ENCODE data around the gene FBXO45.
"Not testable (repeated sequence)": the region's sequence is repeated elsewhere in the genome, so short reads cannot be mapped to it uniquely, and the experiment has no call there.

FBXO45 gene, protein sequence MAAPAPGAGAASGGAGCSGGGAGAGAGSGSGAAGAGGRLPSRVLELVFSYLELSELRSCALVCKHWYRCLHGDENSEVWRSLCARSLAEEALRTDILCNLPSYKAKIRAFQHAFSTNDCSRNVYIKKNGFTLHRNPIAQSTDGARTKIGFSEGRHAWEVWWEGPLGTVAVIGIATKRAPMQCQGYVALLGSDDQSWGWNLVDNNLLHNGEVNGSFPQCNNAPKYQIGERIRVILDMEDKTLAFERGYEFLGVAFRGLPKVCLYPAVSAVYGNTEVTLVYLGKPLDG

DNA sequence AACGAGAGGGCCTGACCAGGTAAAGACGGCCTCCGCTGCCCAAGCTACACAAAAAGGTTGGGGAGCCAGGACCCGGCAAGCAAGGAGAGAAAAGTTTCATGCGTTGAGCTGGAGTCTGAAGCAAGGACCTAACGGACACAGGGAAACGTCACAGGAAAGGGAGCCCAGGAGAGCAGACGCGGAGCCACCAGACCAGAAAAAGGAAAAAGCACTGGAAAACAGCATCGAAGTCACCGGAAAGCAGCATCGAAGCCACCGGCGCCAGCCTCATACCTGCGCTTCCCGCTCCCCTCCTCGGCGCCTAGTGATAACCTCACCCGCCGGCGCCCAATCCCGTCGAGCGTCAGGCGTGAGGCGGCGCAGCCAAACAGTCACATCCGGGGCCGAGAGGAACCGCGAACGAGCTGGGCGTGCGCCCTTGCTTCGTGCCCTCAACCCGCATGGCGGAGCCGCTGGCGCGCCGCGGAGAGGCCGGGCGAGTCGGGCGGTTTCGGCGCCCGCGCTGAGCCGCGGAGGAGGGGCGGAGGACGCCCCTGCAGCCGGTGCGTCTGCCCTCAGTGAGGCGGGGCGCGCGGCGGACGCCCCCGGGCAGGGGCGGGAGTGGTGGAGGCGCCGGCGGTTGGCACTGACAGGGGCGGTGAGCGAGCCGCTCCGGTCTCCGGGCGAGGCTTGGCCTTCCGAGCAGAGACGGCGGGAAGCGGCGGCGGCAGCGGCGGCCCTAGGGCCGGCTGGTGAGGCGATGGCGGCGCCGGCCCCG is at the start of gene FBXO45, which contains the start of gene WDR53:
FBXO45 (plus strand) TSS at position 415 of the 757 bp plus-strand sequence; CDS start at position 740, 325 bp downstream.
WDR53 (minus strand) TSS at position 309 of the 757 bp plus-strand sequence. CDS start 7,079 bp downstream, outside the sequence.
- in situ Hi-C loops (cut with MboI; ENCODE audit: low pct_unique_long_range_greater_than_20kb, low sequenced_read_pairs) = no loop called here

DNA sequence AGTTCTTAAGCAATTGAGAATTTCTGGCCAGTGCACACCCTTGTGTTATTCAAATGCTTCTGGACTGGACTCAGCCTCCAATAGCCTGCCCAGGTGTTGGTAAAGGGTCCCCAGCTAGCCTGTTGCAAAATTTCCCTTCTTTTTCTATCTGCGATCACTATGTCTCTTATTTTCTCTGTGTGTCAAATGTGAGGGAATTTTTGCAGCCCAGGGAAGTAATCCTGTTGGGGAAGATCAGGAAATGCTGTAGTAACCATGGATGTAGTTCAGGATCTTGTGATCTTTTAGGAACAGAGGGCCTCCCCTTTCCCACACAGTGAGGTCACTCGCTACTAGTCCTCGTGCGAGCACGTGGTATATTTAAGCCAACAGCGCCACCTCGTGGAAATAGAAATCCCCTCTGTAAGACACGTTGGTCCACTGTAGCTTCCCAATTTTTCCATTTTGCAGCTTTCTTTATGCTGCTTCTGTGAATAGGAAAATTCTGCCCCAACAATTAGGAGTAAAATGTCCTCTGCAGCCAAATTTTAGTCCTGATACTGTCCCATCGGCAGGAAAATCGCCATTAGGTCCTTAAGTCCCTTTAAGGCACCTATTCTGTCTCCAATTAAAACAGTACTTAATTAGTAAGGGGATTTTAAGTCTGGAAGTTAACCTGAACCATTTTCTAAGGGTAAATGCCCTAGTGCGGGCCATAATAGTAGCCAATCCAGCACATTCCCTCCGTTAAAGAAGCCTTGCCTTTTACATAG is 49.3 kb upstream of the FBXO45 start:
- DNase-seq = peak; percentile 80
- in situ Hi-C loops (cut with MboI; ENCODE audit: low pct_unique_long_range_greater_than_20kb, low sequenced_read_pairs) = loop anchor here (25.0 kb wide), 1 partner anchor 482 kb away; no protein-coding TSS in a partner anchor

More for the DNA sequence above, at the start of gene FBXO45, which contains the start of gene WDR53:
- peak; percentile 96 for DNase-seq

DNA sequence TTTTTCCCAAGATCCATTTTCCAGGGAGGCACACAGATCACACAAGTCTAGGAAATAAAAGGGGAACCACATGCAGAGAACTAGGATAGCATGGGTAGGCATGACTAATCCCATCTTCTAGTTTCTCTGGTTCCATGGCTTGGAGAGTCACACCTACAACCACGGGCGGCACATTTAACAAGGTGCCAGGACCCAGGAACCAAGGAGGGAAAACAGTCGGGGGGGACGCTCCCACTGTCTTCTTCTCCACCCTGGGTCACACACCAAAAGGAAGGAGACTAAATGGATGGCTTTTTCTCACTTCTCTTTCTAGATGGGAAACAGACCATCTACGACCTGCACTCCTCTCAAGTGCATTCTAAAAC is 48.8 kb upstream of the FBXO45 start:
- peak; percentile 26 for DNase-seq
- in situ Hi-C loops (cut with MboI; ENCODE audit: low pct_unique_long_range_greater_than_20kb, low sequenced_read_pairs) = loop anchor here (25.0 kb wide), 1 partner anchor 482 kb away; no protein-coding TSS in a partner anchor

DNA sequence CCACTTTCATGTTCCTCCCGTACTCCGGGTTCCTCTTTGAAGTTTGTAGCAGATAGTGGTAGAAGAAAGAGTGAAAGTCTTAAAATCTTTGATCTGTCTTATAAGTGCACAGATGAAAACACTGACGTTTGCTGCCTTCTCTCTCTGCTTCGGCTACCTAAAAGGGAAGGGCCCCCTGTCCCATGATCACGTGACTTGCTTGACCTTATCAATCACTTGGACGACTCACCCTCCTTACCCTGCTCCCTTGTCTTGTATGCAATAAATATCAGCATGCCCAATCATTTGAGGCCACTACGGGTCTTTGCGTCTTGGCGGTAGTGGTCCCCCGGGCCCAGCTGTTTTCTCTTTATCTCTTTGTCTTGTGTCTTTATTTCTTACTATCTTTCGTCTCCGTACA is 47.2 kb upstream of the FBXO45 start:
- not testable (repeated sequence) for DNase-seq
- in situ Hi-C loops (cut with MboI; ENCODE audit: low pct_unique_long_range_greater_than_20kb, low sequenced_read_pairs) = loop anchor here (25.0 kb wide), 1 partner anchor 484 kb away; no protein-coding TSS in a partner anchor

DNA sequence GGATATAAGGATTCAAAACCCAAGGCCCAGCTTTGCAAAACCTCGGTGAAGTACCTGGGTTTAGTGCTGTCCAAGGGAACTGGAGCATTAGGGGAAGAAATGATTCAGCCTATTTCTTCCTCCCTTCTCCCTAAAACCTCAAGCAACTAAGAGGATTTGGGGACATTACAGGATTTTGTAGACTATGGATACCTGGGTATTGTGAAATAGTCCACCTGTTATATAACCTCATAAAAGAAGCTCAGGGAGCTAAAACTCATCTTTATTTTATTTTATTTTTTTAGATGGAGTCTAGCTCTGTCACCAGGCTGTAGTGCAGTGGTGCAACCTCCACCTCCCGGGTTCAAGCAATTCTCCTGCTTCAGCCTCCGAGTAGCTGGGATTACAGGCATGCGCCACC is 44.6 kb upstream of the FBXO45 start:
- in situ Hi-C loops (cut with MboI; ENCODE audit: low pct_unique_long_range_greater_than_20kb, low sequenced_read_pairs) = loop anchor here (25.0 kb wide), 1 partner anchor 487 kb away; no protein-coding TSS in a partner anchor
- no peak for DNase-seq

DNA sequence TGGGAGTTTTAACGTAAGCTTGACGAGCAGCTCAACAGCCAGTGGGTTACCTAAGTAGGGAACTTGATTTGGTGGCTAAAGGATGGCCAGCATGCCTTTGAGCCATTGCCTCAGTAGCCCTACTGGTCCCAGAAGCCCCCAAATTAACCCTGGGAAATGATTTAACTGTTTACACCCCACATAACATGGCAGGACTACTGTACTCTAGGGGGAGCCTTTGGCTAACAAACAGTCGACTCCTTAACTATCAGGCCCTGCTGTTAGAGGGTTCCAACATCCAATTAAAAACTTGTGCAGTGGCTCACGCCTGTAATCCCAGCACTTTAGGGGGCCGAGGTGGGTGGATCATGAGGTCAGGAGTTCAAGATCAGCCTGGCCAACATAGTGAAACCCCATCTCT is 43.9 kb upstream of the FBXO45 start:
- DNase-seq = peak; percentile 60
- in situ Hi-C loops (cut with MboI; ENCODE audit: low pct_unique_long_range_greater_than_20kb, low sequenced_read_pairs) = loop anchor here (25.0 kb wide), 1 partner anchor 487 kb away; no protein-coding TSS in a partner anchor

DNA sequence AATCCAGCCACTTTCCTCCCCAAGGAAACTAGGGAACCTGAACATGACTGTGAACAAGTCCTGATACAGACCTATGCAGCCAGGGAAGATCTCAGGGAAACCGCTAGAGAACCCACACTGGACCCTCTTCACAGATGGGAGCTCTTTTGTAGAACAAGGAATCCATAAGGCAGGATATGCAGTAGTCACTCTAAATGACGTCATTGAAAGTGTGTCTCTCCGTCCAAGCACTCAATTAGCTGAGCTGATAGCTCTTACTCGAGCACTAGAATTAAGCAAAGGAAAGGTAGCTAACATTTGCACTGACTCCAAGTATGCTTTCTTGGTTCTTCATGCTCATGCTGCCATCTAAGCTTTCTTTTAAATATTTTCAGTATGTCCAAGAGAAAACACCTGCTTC is 43.3 kb upstream of the FBXO45 start:
- in situ Hi-C loops (cut with MboI; ENCODE audit: low pct_unique_long_range_greater_than_20kb, low sequenced_read_pairs) = no loop called here
- DNase-seq = no peak

DNA sequence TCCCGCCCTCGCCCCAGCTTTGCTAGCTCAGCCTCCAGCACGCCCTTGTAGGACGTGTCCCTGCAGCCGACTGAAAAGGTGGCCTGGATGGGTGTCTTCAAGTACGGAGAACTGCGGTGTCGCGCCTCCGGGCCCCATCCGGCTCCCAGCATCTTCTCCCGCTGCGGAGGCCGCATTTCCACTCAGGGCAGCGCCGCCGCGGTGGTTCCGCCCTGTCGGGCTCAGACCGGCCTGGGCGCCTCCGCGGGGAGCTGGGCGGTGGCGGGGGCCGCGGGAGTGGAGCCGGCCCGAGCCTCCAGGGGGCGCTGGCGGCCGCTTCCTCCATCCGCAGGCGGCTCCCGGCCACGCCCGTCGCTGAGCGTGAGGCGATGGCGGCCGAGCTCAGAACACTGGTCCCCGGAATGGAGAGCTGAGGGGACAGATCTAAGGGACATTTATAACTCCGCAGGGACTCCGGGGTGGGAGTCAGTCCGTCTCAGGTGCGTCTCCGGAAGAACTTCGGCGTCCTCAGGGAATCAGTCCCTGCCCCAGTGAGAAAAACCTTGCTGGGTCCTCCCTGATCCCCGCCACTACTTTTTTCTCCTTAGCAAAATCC is 39.7 kb upstream of the FBXO45 start:
- in situ Hi-C loops (cut with MboI; ENCODE audit: low pct_unique_long_range_greater_than_20kb, low sequenced_read_pairs) = no loop called here
- DNase-seq = peak; percentile 92

DNA sequence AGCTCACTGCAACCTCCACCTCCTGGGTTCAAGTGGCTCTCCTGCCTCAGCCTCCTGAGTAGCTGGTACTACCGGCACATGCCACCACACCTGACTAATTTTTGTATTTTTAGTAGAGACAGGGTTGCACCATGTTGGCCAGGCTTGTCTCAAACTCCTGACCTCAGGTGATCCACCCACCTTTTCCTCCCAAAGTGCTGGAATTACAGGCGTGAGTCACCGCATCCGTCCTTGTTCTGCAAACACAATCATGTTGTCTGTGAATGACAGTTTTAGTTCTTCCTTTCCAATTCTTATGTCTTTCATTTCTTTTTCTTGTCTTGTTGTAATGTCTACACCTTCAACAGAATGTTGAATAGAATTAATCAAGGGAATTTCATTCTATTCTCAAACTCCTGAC is 37.0 kb upstream of the FBXO45 start:
- DNase-seq = no peak
- in situ Hi-C loops (cut with MboI; ENCODE audit: low pct_unique_long_range_greater_than_20kb, low sequenced_read_pairs) = no loop called here

DNA sequence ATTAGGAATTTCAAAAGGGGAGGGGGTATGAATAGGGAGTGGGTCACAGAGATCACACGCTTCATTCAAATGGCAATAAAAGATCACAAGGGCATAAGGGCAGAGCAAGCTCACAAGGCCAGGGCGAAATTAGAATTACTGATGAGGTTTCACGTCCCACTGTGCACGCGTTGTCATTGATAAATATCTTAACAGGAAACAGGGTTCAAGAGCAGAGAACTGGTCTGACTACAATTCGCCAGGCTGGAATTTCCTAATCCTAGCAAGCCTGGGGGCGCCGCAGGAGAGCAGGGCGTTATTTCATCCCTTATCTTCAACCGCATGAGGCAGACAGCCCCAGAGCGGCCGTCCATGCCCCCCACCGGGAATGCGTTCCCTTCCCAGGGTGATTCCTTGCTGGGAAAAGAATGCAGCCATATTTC is 35.2 kb upstream of the FBXO45 start:
- in situ Hi-C loops (cut with MboI; ENCODE audit: low pct_unique_long_range_greater_than_20kb, low sequenced_read_pairs) = no loop called here
- no peak for DNase-seq

DNA sequence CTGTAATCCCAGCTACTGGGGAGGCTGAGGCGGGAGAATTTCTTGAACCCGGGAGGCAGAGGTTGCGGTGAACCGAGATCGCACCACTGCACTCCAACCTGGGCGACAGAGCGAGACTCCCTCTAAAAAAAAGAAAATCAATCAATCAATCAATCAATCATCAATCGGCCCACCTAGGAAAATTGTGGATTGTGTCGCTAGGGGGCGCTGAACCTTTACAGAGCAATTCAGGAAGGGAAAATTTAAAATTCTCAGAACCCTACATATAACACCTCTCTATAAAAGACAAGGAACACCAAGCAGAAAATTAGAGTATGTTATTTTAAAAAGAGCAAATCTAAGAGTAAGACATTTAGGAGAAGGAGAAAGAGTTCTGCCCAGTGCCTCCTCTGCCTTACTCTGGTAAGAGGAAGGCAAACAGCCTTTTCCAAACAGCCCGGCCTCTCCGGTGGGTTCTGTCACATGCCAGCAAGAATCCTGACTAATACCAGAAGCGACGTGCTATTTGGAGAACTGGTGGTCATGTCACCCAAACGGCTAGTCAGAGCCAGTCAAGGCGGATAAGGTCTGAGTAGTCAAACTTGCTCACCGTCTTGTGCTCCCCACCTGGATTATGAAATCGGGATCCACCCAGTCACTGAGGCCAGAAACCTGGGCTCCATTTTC is 31.0 kb upstream of the FBXO45 start:
- in situ Hi-C loops (cut with MboI; ENCODE audit: low pct_unique_long_range_greater_than_20kb, low sequenced_read_pairs) = no loop called here

DNA sequence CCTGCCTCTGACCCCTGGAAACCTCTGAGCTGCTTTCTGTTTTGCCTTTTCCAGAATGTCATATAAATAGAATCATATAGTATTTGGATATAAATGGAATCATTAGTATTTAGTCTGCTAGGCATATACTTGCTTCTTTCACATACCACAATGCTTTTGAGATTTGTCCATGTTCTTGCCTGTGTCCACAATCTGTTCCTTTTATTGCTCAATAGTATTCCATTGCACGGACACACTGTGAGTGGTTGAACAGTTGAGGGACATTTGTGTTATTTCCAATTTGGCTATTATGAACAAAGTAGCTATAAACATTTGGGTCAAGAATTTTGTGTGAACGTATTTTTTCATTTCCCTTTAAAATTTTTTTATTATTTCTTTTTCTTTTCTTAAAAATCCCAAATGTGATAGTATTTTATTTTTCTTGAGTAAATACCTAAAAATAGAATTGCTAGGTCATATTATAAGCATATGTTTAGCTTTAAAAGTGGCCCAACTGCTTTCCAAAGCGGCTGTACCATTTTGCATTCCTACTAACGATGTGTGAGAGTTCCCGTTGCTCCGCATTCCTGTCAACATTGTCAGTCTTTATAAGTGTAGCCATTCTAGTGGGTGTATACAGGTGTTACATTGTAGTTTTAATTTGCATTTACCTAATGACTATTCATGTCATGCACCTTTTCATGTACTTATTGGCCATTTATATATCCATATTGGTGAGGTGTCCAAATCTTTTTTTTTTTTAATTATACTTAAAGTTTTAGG is 26.6 kb upstream of the FBXO45 start:
- in situ Hi-C loops (cut with MboI; ENCODE audit: low pct_unique_long_range_greater_than_20kb, low sequenced_read_pairs) = no loop called here
- no peak for DNase-seq

More for the DNA sequence above, 31.0 kb upstream of the FBXO45 start:
- peak; percentile 52 for DNase-seq

DNA sequence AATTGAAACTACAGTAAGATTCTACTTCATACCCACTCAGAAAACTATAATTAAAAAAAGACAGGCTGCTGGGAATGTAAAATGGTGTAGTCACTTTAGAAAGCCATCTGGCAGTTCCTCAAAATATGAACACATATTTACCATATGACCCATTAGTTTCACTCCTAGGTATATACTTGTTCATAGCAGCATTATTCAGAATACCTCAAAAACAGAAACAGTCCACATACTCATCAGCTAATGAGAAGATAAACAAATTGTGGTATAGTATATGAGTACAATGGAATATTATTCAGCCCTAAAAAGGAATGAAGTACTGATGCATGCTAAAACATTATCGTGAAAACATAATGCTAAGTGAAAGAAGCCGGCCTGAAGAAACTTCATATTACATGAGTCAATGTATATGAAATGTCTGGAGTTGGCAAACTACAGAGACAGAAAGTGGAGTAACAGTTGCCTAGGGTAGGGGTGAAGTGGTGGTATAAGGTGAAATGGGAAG is 23.9 kb upstream of the FBXO45 start:
- DNase-seq = no peak
- in situ Hi-C loops (cut with MboI; ENCODE audit: low pct_unique_long_range_greater_than_20kb, low sequenced_read_pairs) = no loop called here

DNA sequence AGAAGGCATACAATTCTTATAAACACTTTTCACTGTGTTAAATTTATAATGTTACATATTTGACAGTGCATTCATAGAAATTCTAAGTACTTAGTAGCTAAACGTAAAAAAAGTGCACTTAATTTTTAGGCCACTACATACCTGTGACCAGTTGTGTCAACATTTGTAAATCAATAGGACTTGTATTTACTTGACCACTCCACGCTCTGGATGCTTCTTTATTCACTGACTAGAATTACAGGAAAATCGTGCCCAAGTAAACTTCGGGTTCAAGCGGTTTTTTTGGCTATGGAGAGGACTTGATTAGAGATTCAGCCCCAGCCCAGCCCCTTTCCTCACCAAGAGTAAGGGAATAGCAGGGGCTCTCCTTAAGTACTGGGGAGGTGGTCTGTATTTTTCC is 21.9 kb upstream of the FBXO45 start:
- in situ Hi-C loops (cut with MboI; ENCODE audit: low pct_unique_long_range_greater_than_20kb, low sequenced_read_pairs) = no loop called here
- DNase-seq = no peak

DNA sequence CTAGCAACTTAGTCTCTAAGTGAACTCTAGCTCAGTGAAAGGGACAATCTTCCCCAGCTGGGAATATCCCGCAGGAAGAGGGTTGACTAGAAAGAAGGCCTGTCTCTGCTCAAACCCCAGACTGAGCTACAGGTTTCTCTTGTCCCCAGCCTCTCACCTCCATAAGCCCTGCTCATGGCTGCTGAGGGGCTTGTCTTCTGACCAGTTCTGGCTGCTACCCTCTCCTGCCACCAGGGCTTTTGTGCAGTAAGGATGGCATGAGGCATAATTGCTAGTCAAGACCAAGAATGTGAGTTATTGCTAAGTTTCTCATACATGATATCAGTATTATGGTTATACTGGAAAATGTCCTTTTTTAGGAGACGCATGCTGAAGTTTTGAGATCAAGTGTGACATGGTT is 21.4 kb upstream of the FBXO45 start:
- in situ Hi-C loops (cut with MboI; ENCODE audit: low pct_unique_long_range_greater_than_20kb, low sequenced_read_pairs) = no loop called here
- no peak for DNase-seq

DNA sequence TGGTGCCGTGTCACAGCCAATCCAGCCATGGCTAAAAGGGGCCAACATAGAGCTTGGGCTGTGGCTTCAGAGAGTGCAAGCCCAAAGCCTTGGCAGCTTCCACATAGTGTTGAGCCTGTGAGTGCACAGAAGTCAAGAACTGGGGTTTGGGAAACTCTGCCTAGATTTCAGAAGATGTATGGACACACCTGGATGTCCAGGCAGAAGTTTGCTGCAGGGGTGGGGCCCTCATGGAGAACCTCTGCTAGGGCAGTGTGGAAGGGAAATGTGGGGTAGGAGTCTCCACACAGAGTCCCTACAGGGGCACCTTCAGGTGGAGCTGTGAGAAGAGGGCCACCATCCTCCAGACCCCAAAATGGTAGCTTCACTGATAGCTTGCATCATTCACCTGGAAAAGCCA is 19.1 kb upstream of the FBXO45 start:
- DNase-seq; in situ Hi-C loops (cut with MboI; ENCODE audit: low pct_unique_long_range_greater_than_20kb, low sequenced_read_pairs): not testable (repeated sequence)

DNA sequence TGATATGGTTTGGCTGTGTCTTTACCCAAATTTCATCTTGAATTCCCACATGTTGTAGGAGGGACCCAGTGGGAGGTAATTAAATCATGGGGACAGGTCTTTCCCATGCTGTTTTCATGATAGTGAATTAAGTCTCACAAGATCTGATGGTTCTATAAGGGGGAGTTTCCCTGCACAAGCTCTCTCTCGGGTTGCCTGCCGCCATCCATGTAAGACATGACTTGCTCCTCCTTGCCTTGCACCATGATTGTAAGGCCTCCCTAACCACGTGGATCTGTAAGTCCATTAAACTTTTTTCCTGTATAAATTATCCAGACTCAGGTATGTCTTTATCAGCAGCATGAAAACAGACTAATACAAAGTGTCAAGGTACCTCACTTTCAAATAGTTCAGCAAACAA is 18.3 kb upstream of the FBXO45 start:
- DNase-seq; in situ Hi-C loops (cut with MboI; ENCODE audit: low pct_unique_long_range_greater_than_20kb, low sequenced_read_pairs): not testable (repeated sequence)

DNA sequence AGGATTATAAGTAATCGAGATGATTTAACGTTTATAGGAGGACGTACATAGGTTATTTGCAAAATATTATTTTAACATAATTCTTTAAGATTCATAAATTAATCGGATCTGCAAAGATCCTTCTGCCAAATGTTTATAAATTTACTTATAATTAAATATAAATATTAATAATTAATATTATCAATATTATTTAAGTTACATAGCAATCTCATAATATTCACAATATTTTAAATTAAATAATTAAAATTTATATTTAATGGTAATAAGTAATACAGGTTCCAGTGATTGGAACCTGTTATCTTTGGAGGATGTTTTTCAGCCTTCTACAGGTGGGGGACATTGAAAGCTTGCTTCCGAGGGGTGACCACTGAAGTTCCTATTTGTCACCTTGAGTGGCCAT is 16.2 kb upstream of the FBXO45 start:
- DNase-seq = no peak
- in situ Hi-C loops (cut with MboI; ENCODE audit: low pct_unique_long_range_greater_than_20kb, low sequenced_read_pairs) = no loop called here
